ENCODE data around the gene SMCO1.
"Not testable (repeated sequence)": the region's sequence is repeated elsewhere in the genome, so short reads cannot be mapped to it uniquely, and the experiment has no call there.

SMCO1 gene

GRCh38 chr3:196514913-196515621 is at the start of gene SMCO1:
TSS of gene SMCO1 (minus strand) at chr3:196515346. CDS start at chr3:196515209, 137 bp downstream.
- no peak for DNase-seq (ENCODE audit: extremely low read depth in 1 of 2, low read depth in 1 of 2)

GRCh38 chr3:196563721-196564225 is 48.6 kb upstream of the SMCO1 start:
- DNase-seq (ENCODE audit: extremely low read depth in 1 of 2, low read depth in 1 of 2): no peak

GRCh38 chr3:196559826-196560225 is 44.7 kb upstream of the SMCO1 start:
- no peak for DNase-seq (ENCODE audit: extremely low read depth in 1 of 2, low read depth in 1 of 2)

- DNase-seq (ENCODE audit: extremely low read depth in 1 of 2, low read depth in 1 of 2): no peak
Observed at GRCh38 chr3:196558476-196558875, 43.3 kb upstream of the SMCO1 start.

GRCh38 chr3:196557236-196557635 is 42.1 kb upstream of the SMCO1 start:
- no peak for DNase-seq (ENCODE audit: extremely low read depth in 1 of 2, low read depth in 1 of 2)

- no peak for DNase-seq (ENCODE audit: extremely low read depth in 1 of 2, low read depth in 1 of 2)
Observed at GRCh38 chr3:196555295-196555694, 40.1 kb upstream of the SMCO1 start.

- no peak for DNase-seq (ENCODE audit: extremely low read depth in 1 of 2, low read depth in 1 of 2)
Observed at GRCh38 chr3:196554205-196554604, 39.1 kb upstream of the SMCO1 start.

GRCh38 chr3:196553551-196553950 is 38.4 kb upstream of the SMCO1 start:
- DNase-seq (ENCODE audit: extremely low read depth in 1 of 2, low read depth in 1 of 2): no peak

GRCh38 chr3:196552253-196552652 is 37.1 kb upstream of the SMCO1 start:
- no peak for DNase-seq (ENCODE audit: extremely low read depth in 1 of 2, low read depth in 1 of 2)

- not testable (repeated sequence) for DNase-seq (ENCODE audit: extremely low read depth in 1 of 2, low read depth in 1 of 2)
Observed at GRCh38 chr3:196550172-196550571, 35.0 kb upstream of the SMCO1 start.

- DNase-seq (ENCODE audit: extremely low read depth in 1 of 2, low read depth in 1 of 2): not testable (repeated sequence)
Observed at GRCh38 chr3:196549312-196549711, 34.2 kb upstream of the SMCO1 start.

- no peak for DNase-seq (ENCODE audit: extremely low read depth in 1 of 2, low read depth in 1 of 2)
Observed at GRCh38 chr3:196547067-196547466, 31.9 kb upstream of the SMCO1 start.

- DNase-seq (ENCODE audit: extremely low read depth in 1 of 2, low read depth in 1 of 2): no peak
Observed at GRCh38 chr3:196546537-196546936, 31.4 kb upstream of the SMCO1 start.

GRCh38 chr3:196544491-196544992 is 29.4 kb upstream of the SMCO1 start:
- no peak for DNase-seq (ENCODE audit: extremely low read depth in 1 of 2, low read depth in 1 of 2)

GRCh38 chr3:196541684-196542445 is 26.7 kb upstream of the SMCO1 start:
- no peak for DNase-seq (ENCODE audit: extremely low read depth in 1 of 2, low read depth in 1 of 2)

- peak; percentile 13 to 58 for DNase-seq (ENCODE audit: extremely low read depth in 1 of 2, low read depth in 1 of 2)
Observed at GRCh38 chr3:196537319-196537984, 22.3 kb upstream of the SMCO1 start.

- DNase-seq (ENCODE audit: extremely low read depth in 1 of 2, low read depth in 1 of 2): no peak
Observed at GRCh38 chr3:196533260-196533681, 18.1 kb upstream of the SMCO1 start.

- DNase-seq (ENCODE audit: extremely low read depth in 1 of 2, low read depth in 1 of 2): no peak
Observed at GRCh38 chr3:196531418-196531817, 16.3 kb upstream of the SMCO1 start.

GRCh38 chr3:196528639-196529233 is 13.6 kb upstream of the SMCO1 start:
- DNase-seq (ENCODE audit: extremely low read depth in 1 of 2, low read depth in 1 of 2): peak in 1 of 2 donors; percentile 75

- DNase-seq (ENCODE audit: extremely low read depth in 1 of 2, low read depth in 1 of 2): no peak
Observed at GRCh38 chr3:196525141-196525540, 10.0 kb upstream of the SMCO1 start.

- no peak for DNase-seq (ENCODE audit: extremely low read depth in 1 of 2, low read depth in 1 of 2)
Observed at GRCh38 chr3:196524527-196524926, 9.4 kb upstream of the SMCO1 start.

Measured in activated CD8-positive, alpha-beta memory T cell treated with anti-CD3 and anti-CD28 coated beads for 1 hour (primary cell).